ENCODE measurements around the gene ZNF418.
"Not testable (repeated sequence)": the region's sequence is repeated elsewhere in the genome, so short reads cannot be mapped to it uniquely, and the experiment has no call there.

Gene ZNF418

GRCh38 chr19:57934820-57935665, at the start of gene ZNF418:
TSS of gene ZNF418 (minus strand) at chr19:57935402. CDS start at chr19:57933822, 1,580 bp downstream.
- DNase-seq, result no peak

GRCh38 chr19:57978586-57979289, 43.5 kb upstream of the ZNF418 start:
- no peak for DNase-seq

- no peak for DNase-seq
These were observed 39.2 kb upstream of the ZNF418 start, which contains the start of gene C19orf18 for GRCh38 chr19:57974434-57974833. TSS of gene C19orf18 (minus strand) at chr19:57974534. CDS start at chr19:57974432, 102 bp downstream.

- DNase-seq, result no peak
These were observed 29.6 kb upstream of the ZNF418 start for GRCh38 chr19:57964761-57965160.

GRCh38 chr19:57961785-57962184, 26.6 kb upstream of the ZNF418 start:
- DNase-seq, result no peak

- DNase-seq, result no peak
These were observed 19.8 kb upstream of the ZNF418 start for GRCh38 chr19:57954996-57955395.

GRCh38 chr19:57949702-57950101, 14.5 kb upstream of the ZNF418 start:
- DNase-seq, result no peak

- no peak for DNase-seq
These were observed 14.1 kb upstream of the ZNF418 start for GRCh38 chr19:57949296-57949695.

GRCh38 chr19:57947419-57948134, 12.4 kb upstream of the ZNF418 start, which contains the start of gene ZNF256:
TSS of gene ZNF256 (minus strand) at chr19:57947706. CDS start at chr19:57947474, 232 bp downstream.
- peak; percentile 45 for DNase-seq

- DNase-seq, result no peak
These were observed 11.9 kb upstream of the ZNF418 start for GRCh38 chr19:57947088-57947418.

- no peak for DNase-seq
These were observed 11.1 kb upstream of the ZNF418 start for GRCh38 chr19:57946316-57946715.

GRCh38 chr19:57941593-57941992, 6.4 kb upstream of the ZNF418 start:
- DNase-seq, result no peak

GRCh38 chr19:57935731-57936130, 529 bp upstream of the ZNF418 start:
- DNase-seq, result no peak

- DNase-seq, result no peak
These were observed 7.6 kb downstream of the ZNF418 start for GRCh38 chr19:57927587-57927986.

- peak; percentile 96 for DNase-seq
These were observed 18.8 kb downstream of the ZNF418 start, which contains the start of gene ZNF417 for GRCh38 chr19:57916168-57916995. TSS of gene ZNF417 (minus strand) at chr19:57916592. CDS start at chr19:57916411, 181 bp downstream.

- no peak for DNase-seq
These were observed 20.7 kb downstream of the ZNF418 start for GRCh38 chr19:57914531-57914930.

- DNase-seq, result no peak
These were observed 27.8 kb downstream of the ZNF418 start for GRCh38 chr19:57907394-57907793.

- DNase-seq, result no peak
These were observed 29.9 kb downstream of the ZNF418 start for GRCh38 chr19:57905258-57905657.

- DNase-seq, result no peak
These were observed 31.5 kb downstream of the ZNF418 start for GRCh38 chr19:57903618-57904184.

- DNase-seq, result no peak
These were observed 34.9 kb downstream of the ZNF418 start for GRCh38 chr19:57900311-57900710.

GRCh38 chr19:57890706-57891105, 44.5 kb downstream of the ZNF418 start:
- not testable (repeated sequence) for DNase-seq

Data from NCI-H1105 (cell line).